Measurements from ENCODE around the gene PDGFRB.
"Not testable (repeated sequence)": the region's sequence is repeated elsewhere in the genome, so short reads cannot be mapped to it uniquely, and the experiment has no call there.

PDGFRB gene

DNA sequence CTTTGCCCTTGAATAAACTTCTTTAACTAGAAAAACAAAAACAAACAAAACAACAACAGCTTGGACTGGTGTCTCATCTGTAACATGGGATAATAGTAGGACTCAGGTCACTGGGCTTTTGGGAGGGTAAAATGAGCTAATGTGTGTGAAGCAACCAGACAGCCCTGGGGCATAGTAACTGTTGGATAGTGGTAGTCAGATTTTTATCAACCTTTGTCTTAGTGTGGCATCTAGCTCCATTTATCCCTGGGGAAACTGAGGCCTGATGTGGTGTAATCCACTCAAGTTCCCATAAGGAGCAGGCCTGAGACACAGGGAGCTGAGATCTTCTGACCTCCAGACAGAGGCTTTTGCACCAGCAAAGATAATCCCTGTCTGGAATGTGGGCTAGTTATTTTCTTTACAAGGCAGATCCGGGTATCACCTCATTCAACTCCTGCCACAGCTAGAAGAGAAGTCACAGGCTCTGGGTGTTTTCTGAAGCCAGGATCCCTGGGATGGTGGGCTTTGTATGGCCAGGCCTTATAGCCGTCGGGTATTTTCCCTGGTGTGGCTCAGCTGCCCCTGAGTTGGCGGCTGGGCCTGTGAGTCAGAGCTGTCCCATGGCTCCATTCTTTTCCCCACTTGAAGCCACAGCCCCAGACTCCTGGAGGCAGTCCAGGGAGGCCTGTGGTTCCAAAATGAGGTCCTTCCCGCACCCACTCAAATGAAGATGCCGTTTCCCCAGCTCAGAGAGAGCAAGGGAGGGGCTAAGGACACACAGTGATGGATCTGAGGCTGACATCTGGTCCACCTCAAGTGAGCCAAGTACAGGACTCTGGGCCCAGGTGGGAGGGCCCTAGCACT, 43.2 kb downstream of the PDGFRB start:
- no peak for FAIRE-seq

DNA sequence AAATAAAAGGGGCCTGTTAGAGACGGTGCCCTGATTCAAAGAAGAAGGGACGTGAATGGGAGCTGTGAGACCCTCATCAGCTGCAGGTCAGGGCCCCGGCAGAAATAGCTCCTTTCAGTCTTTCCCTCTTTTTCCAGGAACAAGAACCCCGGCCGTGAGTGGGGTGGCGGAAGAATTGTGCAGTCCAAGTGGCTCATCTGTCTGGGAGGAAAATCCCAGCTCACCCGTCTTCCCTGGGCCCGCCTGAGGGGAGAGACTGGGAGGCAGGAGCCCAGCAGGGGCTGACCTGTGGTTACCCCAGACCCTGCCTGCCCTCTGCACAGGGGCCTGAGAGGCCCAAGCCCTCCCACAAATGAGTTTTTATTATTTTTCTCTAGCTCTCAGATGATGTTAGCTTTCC, 44.5 kb downstream of the PDGFRB start:
- no peak for FAIRE-seq

DNA sequence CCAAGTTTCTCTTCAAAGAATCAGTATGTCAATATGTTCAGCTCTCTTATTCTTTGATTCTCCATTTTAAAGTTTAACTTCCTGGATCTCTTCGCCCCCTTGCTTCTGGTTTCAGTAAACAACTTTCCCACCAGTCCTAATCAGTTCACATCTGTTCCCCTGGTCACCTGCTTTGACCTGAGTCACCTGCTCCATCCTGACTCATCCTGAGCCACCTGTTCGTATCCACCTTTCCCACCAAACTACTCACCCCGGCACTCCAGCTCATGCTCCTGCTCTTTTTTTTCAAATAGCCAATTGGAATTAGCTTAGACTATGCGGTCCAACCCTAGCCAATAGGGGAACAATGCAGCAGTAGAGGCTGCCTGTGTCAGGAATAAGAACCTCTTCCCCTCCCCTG, 45.7 kb downstream of the PDGFRB start:
- no peak for FAIRE-seq

DNA sequence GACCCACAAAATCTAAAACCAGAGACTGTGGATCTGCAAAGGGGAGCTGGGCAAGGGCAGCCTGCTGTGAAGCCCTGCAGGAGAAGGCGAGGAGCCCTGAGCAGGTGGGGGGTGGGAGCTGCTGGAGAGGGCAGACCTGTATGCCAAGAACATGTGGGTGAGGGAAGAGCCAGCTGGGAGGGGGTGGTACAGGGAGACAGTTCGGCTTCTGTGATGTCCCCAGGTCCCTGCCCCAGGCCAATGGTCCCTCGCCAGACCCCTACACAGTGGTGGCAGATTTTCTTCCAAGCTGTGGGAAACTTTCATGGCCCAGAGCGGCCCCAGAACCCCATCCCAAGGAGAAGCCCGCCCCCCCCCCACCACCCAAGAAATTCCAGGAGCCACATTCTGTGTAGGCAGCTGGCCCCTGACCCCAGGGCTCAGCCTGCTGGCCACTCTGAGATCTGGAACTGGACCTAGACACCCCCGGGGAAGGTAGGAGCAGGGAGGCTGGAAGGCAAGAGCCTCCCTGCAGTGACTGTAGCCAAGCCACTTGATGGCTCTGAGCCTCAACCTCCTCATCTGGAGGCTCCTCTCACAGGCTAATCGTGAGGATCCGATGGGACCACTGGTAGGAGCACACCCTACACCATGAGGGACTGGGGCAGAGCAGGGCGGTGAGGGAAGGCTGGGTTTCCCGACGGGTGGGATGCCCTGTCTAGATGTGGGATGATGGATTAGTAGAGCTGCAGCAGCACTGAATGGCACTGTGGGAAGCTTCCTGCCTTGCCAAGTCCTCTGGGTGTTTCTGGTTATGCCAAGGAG, 46.7 kb downstream of the PDGFRB start:
- FAIRE-seq: no peak

DNA sequence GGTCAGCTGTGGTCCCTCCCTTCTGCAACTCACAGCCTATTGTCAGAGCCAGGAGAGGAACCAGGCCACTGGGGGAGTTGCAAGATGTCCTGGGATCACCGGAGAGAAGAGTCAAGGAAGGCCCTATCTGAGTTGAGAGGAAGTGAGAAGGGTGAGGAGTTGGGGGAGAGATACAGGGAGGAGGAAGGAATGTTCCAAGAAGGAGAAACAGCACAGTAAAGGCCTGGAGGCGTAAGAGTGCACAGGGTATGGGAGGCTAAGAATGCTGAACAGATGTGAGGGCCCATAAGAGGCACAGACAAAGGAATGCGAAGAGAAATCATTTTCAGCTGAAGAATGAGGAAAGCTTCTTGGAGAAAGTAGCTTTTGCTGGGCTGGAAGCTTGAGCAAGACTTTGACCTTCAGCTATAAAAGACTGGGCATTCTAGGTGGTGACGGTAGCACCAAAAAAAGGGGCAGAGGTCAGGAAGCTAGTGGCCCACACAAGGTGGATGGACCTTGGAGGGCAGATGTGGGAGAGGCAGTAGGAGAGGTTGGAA, 47.7 kb downstream of the PDGFRB start:
- FAIRE-seq: no peak

DNA sequence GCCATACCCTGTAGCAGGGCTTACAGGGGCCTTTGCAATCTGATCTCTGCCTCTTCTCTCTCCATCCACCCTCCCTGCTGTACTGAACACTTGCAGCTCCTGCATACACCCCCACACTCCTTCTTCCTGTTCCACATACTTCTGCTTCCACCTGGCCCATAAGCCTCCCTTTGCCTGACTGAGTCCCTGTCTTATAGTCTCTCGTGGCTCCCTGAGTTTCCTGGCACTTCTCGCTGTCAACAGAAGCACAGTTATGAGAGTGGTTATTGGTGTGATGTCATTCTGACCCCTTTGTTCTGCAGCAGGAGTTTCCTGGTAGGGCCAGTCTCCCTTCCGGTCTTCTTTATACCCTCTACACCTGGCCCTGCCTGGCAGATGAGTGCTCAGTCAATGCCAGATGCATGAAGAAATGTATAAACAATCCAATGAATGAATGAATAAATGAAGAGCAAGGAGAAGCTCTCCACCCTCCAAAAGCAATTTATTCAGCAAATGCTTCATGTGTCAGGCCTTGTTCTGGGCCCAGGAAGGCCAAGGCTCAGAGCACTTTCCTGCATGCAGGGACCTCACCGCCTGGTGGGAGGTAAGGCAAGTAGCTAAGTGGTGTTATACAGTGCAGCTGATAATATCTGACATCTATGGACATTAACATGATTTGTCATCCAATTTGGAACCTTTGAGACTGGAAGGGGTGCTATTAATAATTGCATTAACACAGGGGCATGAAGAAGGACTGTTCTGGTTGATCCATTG, 48.8 kb downstream of the PDGFRB start:
- FAIRE-seq: no peak

DNA sequence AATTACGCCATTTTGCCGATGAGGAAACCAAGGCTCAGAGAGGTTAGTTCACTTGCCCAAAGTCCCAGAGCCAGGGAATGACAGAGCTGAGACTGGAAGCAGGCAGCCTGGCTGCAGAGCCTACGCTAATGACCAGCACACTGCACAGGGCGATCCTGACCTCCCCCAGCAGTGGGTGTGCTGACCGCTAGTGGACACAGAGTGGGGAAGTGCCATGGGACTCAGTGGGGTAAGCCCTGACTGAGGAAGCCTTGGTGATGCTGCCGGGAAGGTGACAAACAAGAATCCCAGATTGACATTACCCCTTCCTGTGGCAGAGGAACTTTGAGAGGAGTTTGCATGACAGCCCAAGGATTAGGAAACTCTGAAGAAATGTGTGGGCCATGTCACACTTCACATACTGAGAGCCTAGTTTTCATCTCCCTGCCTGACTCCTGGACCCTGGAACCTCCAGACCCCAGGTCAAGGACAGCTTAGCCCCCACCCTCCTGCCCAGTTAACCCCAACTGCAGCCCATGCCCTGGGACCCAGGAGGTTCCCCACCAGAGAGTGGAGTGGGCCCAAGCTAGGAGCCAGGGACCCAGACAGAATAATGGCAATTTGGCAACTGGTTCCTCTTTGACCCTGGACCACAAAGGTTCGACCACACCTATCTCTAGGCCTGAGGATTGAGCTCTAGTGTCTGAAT, 49.6 kb downstream of the PDGFRB start:
- FAIRE-seq: no peak

DNA sequence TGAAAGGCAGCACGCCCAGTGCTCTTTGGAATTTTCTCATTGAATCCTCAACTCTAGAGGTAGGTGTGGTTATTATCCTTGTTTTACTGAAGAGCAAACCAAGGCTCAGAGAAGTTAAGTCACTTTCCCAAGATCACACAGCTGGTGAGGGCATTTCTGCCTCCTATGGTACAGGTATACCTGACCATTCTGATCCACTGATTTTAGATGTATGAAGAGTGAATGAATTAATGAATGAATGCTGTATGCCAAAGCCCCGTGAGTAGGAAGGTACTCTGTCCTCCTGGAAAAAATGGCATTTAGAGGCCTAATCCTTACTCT, 51.1 kb downstream of the PDGFRB start:
- no peak for FAIRE-seq

DNA sequence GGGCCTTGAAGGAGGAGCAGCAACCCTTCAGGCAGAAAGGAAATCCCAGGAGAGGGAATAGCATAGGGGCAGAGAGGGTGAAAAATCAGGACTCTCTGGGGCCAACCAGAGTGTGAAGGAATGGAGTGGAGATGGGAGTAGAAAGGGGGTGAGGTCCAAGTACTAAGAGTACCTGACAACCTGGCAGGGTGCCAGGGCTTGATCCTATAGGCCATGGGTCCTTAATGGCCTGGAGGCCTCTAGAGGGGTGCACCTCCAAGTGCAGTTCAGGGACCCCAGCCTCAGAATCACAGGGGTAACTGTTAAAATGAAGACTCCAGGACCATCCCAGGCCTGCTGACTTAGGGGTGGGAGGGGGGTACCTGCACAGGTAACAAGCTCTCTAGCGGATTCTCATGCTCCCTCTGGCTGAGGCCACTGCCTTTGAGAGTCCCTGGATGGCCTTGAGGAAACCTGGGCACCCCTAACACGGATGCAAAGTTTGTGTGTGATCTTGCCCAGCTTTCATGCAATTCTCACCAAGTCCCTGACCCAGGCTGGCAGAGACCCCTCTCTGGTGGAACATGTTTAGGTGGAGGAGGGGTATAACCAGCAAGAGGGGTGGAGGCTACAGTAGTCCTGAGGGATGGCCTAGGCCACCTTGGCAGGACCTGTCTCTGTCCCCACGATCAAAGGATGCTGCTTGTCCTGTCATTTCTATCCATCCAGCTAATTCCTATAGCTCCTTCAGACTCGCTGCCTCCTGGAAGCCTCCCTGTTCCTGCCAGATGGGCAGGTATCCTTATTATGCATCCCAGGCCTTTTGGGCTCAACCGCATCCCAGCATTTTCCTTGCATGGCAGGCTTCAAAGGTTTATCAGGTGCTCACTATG, 51.7 kb downstream of the PDGFRB start:
- no peak for FAIRE-seq

DNA sequence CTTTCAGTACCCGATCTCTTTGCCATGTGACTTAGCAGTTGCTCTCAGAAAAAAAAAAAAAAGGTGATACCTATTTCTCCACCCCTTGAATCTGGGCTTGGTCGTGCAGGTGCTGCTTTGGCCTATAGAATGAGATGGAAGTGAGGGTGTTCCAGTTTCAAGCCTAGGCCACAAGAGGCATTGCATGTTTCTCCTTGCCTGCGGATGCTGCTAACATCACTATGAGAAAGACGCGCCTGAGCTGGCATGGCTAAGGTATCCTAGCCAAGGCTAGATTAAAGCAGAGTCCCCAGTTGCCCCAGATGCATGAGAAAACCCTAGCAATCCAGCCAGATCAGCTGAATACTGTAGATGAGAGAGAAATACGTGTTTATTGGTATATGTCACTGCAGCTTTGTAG, 54.6 kb downstream of the PDGFRB start:
- no peak for FAIRE-seq

DNA sequence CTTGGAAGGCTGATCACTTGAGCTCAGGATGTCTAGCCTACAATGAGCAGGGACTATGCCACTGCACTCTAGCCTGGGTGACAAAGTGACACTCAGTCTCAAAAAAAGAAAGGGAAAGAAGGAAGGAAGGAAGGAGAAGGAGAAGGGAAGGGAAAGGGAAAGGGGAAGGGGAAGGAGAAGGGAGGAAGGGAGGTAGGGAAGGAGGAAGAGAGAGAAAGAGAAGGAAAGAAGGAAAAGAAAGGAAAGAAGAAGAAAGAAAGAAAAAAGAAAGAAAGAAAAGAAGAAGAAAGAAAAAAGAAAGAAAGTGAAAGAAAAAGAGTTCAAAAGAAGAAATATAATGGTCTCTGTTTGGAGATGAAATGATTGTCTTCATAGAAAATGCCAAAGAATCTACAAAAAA, 58.5 kb downstream of the PDGFRB start:
- no peak for FAIRE-seq

DNA sequence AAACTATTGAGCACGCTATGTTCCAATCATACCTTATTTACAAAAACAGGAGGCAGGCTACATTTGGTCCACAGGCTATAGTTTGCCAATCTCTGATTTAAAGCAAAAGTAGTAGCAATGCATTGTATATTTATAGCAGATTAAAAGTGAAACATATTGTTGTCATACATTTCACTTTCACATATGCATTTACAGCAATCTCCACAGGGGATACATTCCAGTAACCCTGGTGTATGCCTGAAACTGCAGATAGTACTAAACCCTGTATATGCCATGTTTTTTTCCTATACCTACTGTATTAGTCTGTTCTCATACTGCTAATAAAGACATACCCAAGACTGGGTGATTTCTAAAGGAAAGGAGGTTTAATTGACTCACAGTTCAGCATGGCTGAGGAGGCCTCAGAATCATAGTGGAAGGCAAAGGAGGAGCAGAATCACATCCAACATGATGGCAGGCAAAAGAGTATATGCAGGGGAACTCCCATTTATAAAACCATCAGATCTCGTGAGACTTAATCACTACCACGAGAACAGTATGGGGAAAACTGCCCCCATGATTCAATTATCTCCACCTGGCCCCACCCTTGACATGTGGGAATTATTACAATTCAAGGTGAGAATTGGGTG, 63.4 kb downstream of the PDGFRB start:
- FAIRE-seq: no peak

DNA sequence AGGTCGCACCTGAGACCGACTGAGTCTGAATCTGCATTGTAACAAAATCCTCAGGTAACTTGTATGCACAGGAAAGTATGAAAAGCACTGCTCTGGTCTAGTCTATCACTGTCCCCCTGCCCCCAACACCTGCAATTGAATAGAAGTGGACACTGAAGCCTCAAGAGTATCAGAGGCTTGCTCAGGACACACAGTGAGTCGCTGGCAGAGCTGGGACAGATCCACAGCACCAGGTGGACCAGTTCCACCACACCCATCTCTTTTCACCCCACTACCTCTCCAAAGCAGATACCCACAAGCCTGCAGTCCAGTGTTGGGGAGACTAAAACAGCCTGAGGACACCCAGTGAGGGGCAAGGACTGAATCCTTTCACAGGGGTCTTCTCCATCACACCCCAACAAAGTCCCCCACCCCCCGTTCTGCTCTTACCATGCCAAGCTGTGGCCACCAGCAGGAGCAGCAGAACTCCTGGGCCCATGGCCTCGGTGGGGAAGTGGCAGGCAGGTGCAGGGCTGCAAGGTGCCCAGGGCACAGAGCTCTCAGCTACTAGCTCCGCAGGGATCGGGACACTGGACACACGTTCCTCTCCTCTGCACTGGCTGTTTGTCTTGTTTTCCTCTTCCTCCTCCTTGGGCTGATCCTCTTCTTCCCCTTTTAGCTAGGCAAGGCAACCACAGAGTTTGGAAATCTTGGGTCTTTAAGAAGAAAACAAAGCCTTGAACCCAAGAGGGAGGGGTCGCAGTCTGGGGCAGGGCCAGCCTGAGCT, 69.5 kb downstream of the PDGFRB start, which contains the start of gene CSF1R:
Gene CSF1R, minus strand, starts transcription at position 605 of the 766 bp plus-strand sequence. Its CDS starts 127 bp downstream, at position 478.
- FAIRE-seq: no peak

DNA sequence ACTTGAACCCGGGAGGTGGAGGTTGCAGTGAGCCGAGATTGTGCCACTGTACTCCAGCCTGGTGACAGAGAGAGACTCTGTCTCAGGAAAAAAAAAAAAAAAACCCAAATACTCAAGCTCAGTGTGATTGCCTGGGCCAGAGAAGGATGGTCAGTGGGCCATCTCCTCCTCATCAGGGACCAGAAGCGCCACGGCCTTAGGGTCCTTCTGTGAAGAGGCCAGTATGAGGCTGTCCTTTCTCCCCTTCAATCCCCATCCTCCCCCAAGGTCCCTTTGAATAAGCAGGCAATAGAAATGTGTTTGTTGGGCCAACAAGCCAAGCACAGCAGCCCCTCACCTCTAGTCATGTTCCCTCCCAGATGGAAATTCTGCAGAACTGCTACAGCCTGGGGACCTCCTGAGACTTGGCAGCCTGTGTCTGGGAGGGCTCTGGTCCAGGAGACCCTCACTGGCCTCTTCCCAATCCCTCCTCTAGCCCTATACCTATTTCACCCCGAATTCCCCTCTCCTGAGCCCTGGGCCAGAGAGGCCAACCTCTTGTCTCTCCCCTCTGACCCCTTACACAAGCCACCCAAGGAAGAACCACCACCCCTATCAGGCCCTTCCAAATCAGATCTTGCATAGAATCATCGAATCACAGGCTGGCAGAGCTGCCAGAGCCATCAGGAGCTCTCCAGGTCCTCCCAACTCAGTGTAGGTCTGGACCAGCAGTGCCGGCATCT, 70.3 kb downstream of the PDGFRB start:
- FAIRE-seq: no peak

DNA sequence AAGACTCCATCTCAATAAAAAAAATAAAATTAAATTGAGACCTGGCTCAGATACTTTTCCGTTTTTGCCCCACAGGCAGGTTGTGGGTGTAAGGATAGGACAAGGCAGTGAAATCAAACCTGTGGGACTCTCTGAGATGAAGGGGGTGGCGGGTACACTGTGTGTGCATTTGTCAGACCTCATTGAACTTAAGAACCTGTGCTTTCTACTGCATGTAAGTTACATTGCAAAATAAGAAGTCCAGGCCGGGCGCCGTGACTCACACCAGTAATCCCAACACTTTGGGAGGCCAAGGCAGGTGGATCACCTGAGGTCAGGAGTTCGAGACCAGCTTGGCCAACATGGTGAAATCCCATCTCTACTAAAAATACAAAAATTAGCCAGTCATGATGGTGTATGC, 70.9 kb downstream of the PDGFRB start:
- not testable (repeated sequence) for FAIRE-seq

DNA sequence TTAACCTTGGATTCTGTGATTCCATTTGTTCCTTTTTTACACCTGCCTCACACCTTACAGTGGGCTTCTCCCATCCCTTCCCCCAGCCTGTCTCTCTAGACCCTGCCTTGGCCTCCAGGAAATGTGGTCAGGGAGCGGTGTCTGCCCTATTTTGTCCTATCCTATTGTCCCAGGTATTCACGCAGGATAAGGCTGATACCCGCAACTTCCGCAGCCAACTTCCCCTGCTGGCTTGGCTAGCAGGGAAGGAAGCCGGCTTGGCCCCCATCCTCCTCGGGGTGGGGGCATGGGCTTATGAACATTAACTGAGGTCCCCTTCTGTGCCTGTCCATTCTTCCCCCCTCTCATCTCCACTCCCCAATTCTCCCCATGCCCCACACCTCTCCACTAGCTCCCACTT, 72.8 kb downstream of the PDGFRB start:
- FAIRE-seq: no peak

DNA sequence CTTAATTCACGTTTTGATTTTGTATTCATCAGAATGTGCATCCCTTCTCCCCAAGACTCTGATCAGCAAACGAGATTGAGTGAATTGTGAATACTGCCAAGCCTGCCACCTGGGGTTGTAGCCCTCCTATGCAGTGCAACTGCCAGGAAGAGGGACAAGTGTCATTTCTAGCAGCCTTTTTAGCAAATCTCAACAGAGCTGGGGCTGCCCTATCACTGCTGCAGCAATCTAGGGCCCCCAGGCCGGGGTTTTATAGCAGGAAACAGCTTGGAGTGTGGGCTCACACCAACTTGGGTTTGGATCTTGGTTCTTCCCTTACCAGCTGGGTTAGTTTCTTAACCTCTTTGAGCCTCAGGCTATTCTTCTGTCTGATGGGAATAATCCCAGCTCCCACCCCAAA, 73.3 kb downstream of the PDGFRB start:
- no peak for FAIRE-seq

DNA sequence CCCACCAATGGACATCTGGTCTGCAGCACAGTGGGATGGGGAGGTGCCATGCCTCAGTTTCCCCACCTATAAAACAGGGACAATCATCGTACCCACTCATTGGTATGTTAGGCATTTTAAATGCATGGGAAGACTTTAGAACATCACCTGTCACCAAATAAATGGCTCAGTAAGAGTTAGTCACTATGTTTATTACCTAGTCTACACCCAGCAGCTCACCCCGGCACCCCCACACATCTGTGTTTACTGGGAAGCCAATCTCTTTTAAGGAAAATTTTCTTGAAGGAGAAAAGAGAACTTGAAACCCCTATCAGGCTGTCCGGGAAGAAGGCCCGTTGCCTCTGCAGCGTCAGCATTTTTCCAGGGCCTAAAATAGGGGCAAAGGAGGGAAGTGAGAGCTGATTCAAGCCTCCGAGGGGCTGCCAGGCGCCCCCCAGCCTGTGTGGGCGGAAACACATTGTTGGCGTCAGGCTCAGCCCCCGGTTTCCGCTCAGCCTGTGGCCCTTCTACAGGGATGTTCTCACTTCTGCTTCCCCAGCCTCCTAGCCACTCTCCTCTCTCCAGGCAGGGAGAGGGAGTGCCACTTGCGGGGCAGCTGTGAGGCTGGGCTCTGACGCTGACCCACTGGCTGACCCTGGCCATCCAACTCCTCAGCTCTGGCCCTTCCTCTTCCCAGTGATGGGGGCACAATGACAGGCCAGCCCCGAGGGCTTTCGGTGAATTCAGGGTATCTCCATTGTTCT, 73.9 kb downstream of the PDGFRB start:
- no peak for FAIRE-seq

Data from A204.1 (cell line).